HG03575 (cell line): ENCODE measurements around the gene CDHR5.

ENCODE experiments used
- ATAC-seq: cut with Tn5 transposase; IDR thresholded peaks from one replicate; pipeline ENCODE4 v1.9.1; 2021; ENCODE audit not compliant: unreplicated experiment, insufficient number of reproducible peaks, low FRiP score; ENCODE audit errors: extremely low read depth

The CDHR5 gene

GRCh38 chr11:595400-595799, 29.4 kb downstream of the CDHR5 start:
- no peak for ATAC-seq

- no peak for ATAC-seq
Measured at GRCh38 chr11:593347-593746, 31.4 kb downstream of the CDHR5 start.

- no peak for ATAC-seq
Measured at GRCh38 chr11:592918-593317, 31.8 kb downstream of the CDHR5 start.

GRCh38 chr11:592501-592900, 32.3 kb downstream of the CDHR5 start:
- no peak for ATAC-seq

GRCh38 chr11:590997-591396, 33.8 kb downstream of the CDHR5 start:
- ATAC-seq: no peak

GRCh38 chr11:589798-590197, 35.0 kb downstream of the CDHR5 start:
- no peak for ATAC-seq

GRCh38 chr11:587978-588380, 36.8 kb downstream of the CDHR5 start:
- ATAC-seq: no peak

- ATAC-seq: no peak
Measured at GRCh38 chr11:587546-587945, 37.2 kb downstream of the CDHR5 start.

GRCh38 chr11:586376-587316, 38.1 kb downstream of the CDHR5 start:
- ATAC-seq: no peak

GRCh38 chr11:584287-584686, 40.5 kb downstream of the CDHR5 start:
- no peak for ATAC-seq

- ATAC-seq: no peak
Measured at GRCh38 chr11:581752-582151, 43.0 kb downstream of the CDHR5 start.

GRCh38 chr11:581342-581741, 43.4 kb downstream of the CDHR5 start:
- no peak for ATAC-seq

- ATAC-seq: no peak
Measured at GRCh38 chr11:579830-580601, 44.7 kb downstream of the CDHR5 start.

- no peak for ATAC-seq
Measured at GRCh38 chr11:578276-579035, 46.3 kb downstream of the CDHR5 start.

GRCh38 chr11:577611-577894, 47.2 kb downstream of the CDHR5 start:
- ATAC-seq: no peak

GRCh38 chr11:576811-577610, 47.7 kb downstream of the CDHR5 start:
- ATAC-seq: no peak

GRCh38 chr11:575996-576768, 48.6 kb downstream of the CDHR5 start, which contains the start of gene PHRF1:
Gene PHRF1 (plus strand): TSS chr11:576470. CDS start chr11:581513, 5,043 bp downstream.
- no peak for ATAC-seq

GRCh38 chr11:575313-575995, 49.3 kb downstream of the CDHR5 start:
- no peak for ATAC-seq
